Measurements from ENCODE around the gene ZBTB8B. TPM values are rescaled to one million over a fixed set of nuclear protein-coding genes. Genes with fewer than 3 reads are reported as not detected.
"Not testable (repeated sequence)": the region's sequence is repeated elsewhere in the genome, so short reads cannot be mapped to it uniquely, and the experiment has no call there.

ZBTB8B gene
- total and polyA plus RNA-seq, 4 donors, result under 0.01 to 0.09 (median 0.03) TPM

DNA sequence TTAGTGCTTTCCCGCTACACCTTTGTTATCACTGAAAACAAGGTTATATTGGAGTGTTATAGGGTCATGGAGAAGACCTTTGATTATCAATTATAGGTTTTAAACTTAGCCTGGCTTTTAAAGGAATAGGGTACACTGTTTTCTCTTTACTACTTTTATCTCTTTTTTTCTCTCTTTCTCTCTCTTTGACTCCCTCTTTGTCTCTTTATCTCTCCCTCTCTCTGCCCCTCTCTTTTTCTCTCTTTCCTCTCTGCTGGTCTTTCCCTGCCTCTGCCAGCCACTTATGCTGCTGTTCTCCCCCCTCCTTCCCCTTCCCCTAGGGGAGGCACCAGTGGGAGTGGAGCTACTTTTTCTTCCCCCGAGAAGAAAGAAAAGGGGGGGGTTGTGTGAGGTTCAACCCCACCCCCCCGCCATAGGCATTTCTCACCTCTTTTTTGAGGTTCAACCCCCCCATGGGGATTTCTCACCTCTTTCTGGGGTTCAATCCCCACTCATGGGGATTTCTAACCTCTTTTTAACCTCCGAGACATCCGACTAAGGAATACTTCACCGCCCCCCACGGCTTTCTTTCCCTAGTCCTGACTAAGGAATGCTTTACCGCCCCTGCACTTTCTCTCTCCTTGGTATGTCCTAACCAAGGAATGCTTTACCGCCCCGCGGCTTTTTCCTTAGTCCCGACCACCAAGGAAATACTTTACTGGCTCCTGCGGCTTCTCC, 17.2 kb upstream of the ZBTB8B start:
- Histone ChIP-seq H3K27ac (ENCODE audit: low read depth in 1 of 2, low read length in 1 of 2) (no peak overlapping the region), H3K36me3 (ENCODE audit: control insufficient read depth in 4 of 4, insufficient read depth in 4 of 4, low read length in 4 of 4) (no peaks in the 10 kb centered on the region), H3K9me3 (ENCODE audit: control insufficient read depth in 4 of 4, insufficient read depth in 3 of 4, low read length in 3 of 4) (peaks cover 0 to 5% (median 2%) of the 10 kb centered on the region in 4 donors), H3K9ac (ENCODE audit: insufficient read depth in 1 of 2, low read length in 2 of 2) (no peak overlapping the region), H3K4me1 (ENCODE audit: control insufficient read depth in 5 of 5, insufficient read depth in 5 of 5, low read length in 5 of 5) (no peaks in the 10 kb centered on the region), H3K27me3 (ENCODE audit: control insufficient read depth in 3 of 3, insufficient read depth in 3 of 3, low read length in 2 of 3) (no peaks in the 10 kb centered on the region), H3K4me3 (no peak overlapping the region)
- WGBS, 2 donors, result 30 to 42% methylated on average over 13 of the region's 13 CpGs
- ATAC-seq (ENCODE audit: insufficient read depth, low FRiP score), result no peak
- peak; percentile 21 to 48 (median 42) for DNase-seq
- TF ChIP-seq, protein P1, sequence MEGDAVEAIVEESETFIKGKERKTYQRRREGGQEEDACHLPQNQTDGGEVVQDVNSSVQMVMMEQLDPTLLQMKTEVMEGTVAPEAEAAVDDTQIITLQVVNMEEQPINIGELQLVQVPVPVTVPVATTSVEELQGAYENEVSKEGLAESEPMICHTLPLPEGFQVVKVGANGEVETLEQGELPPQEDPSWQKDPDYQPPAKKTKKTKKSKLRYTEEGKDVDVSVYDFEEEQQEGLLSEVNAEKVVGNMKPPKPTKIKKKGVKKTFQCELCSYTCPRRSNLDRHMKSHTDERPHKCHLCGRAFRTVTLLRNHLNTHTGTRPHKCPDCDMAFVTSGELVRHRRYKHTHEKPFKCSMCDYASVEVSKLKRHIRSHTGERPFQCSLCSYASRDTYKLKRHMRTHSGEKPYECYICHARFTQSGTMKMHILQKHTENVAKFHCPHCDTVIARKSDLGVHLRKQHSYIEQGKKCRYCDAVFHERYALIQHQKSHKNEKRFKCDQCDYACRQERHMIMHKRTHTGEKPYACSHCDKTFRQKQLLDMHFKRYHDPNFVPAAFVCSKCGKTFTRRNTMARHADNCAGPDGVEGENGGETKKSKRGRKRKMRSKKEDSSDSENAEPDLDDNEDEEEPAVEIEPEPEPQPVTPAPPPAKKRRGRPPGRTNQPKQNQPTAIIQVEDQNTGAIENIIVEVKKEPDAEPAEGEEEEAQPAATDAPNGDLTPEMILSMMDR (IDR thresholded peaks at IDR 0.05; ENCODE audit: control extremely low read depth, extremely low read depth), result no peak

DNA sequence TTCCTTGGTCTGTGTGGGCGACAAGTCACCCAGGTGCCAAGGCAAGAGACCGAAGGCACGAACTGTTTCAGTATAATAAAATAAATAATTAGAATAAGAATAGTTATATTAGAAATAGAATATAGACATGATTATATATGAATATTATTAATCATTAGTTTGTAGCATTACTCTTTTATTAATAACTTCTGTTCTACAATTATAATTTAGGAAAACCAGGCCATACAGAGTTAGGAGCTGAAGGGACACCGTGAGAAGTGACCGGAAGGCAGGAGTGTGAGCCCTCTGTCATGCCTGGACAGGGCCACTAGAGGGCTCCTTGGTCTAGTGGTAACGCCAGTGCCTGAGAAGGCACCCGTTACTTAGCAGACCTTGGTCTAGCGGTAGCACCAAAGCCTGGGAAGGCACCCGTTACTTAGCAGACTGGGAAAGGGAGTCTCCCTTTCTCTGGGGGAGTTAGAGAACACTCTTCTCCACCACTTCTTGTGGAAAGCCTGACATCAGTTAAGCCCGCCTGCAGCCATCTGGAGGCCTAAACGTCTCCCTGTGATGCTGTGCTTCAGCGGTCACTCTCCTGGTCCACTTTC, 16.6 kb upstream of the ZBTB8B start:
- ATAC-seq (ENCODE audit: insufficient read depth, low FRiP score); H3K27ac ChIP-seq (ENCODE audit: low read depth in 1 of 2, low read length in 1 of 2); H3K9me3 ChIP-seq (ENCODE audit: control insufficient read depth in 4 of 4, insufficient read depth in 3 of 4, low read length in 3 of 4); H3K27me3 ChIP-seq (ENCODE audit: control insufficient read depth in 3 of 3, insufficient read depth in 3 of 3, low read length in 2 of 3); H3K4me1 ChIP-seq (ENCODE audit: control insufficient read depth in 5 of 5, insufficient read depth in 5 of 5, low read length in 5 of 5); H3K36me3 ChIP-seq (ENCODE audit: control insufficient read depth in 4 of 4, insufficient read depth in 4 of 4, low read length in 4 of 4); H3K4me3 ChIP-seq; H3K9ac ChIP-seq (ENCODE audit: insufficient read depth in 1 of 2, low read length in 2 of 2): not testable (repeated sequence)
- TF ChIP-seq, protein P1 (IDR thresholded peaks at IDR 0.05; ENCODE audit: control extremely low read depth, extremely low read depth), result peak; percentile 58
- peak; percentile 66 to 75 (median 67) for DNase-seq
- WGBS, 2 donors, result 39 to 49% methylated on average over 12 of the region's 12 CpGs

DNA sequence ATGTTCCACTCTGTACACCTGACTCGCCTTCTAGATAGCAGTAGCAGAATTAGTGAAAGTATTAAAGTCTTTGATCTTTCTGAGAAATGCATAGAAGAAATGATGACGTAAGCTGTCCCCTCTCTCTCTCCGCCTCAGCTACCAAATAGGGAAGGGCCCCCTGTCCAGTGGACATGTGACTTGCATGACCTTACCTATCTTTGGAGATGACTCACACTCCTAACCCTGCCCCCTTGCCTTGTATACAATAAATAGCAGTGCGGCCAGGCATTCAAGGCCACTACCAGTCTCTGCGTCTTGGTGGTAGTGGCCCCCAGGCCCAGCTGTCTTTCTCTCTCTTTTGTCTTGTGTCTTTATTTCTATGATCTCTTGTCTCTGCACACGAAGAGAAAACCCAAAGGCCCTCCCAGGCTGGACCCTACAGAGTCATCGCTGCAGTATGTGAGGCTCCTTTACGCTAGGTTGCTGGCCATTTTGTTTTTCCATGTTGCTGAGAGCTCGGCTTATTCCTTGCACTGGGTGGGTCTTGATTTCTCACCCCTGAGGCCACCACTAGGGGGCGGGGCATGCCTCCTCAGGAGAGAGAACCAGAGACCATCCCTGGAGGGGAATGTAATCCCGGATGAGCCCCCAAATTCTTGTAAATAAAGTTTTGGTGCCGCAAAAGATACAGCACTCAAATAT, 16.0 kb upstream of the ZBTB8B start:
- H3K27ac ChIP-seq (ENCODE audit: low read depth in 1 of 2, low read length in 1 of 2), result no peak overlapping the region
- H3K27me3 ChIP-seq (ENCODE audit: control insufficient read depth in 3 of 3, insufficient read depth in 3 of 3, low read length in 2 of 3), result no peaks in the 10 kb centered on the region
- no peaks in the 10 kb centered on the region for H3K4me1 ChIP-seq (ENCODE audit: control insufficient read depth in 5 of 5, insufficient read depth in 5 of 5, low read length in 5 of 5)
- TF ChIP-seq, protein P1 (IDR thresholded peaks at IDR 0.05; ENCODE audit: control extremely low read depth, extremely low read depth), result no peak
- DNase-seq (no peak), ATAC-seq (ENCODE audit: insufficient read depth, low FRiP score) (no peak)
- H3K36me3 ChIP-seq (ENCODE audit: control insufficient read depth in 4 of 4, insufficient read depth in 4 of 4, low read length in 4 of 4), result no peaks in the 10 kb centered on the region
- no peak overlapping the region for H3K4me3 ChIP-seq
- H3K9me3 ChIP-seq (ENCODE audit: control insufficient read depth in 4 of 4, insufficient read depth in 3 of 4, low read length in 3 of 4), result peaks cover 0 to 5% (median 2%) of the 10 kb centered on the region in 4 donors
- H3K9ac ChIP-seq (ENCODE audit: insufficient read depth in 1 of 2, low read length in 2 of 2), result no peak overlapping the region
- WGBS, 2 donors, result 86% methylated on average over 12 of the region's 12 CpGs

DNA sequence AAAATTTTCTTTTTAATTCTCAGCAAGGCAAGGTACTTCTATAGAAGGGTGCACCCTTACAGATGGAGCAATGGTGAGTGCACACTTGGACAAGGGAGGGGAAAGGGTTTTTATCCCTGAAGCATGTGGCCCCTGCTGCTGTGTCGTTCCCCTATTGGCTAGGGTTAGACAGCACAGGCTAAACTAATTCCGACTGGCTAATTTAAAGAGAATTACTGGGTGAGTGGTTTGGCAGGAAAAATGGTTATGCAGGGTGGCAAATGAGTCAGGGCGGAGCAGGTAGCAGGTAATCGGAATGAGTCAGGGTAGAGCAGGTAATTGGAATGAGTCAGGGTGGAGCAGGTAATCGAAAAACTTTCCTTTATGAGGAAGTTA, 15.4 kb upstream of the ZBTB8B start:
- H3K9me3 ChIP-seq (ENCODE audit: control insufficient read depth in 4 of 4, insufficient read depth in 3 of 4, low read length in 3 of 4); ATAC-seq (ENCODE audit: insufficient read depth, low FRiP score); H3K36me3 ChIP-seq (ENCODE audit: control insufficient read depth in 4 of 4, insufficient read depth in 4 of 4, low read length in 4 of 4); DNase-seq; H3K4me1 ChIP-seq (ENCODE audit: control insufficient read depth in 5 of 5, insufficient read depth in 5 of 5, low read length in 5 of 5); H3K4me3 ChIP-seq; H3K27me3 ChIP-seq (ENCODE audit: control insufficient read depth in 3 of 3, insufficient read depth in 3 of 3, low read length in 2 of 3); H3K27ac ChIP-seq (ENCODE audit: low read depth in 1 of 2, low read length in 1 of 2); H3K9ac ChIP-seq (ENCODE audit: insufficient read depth in 1 of 2, low read length in 2 of 2): not testable (repeated sequence)
- 95 to 99% methylated on average over 5 of the region's 5 CpGs for WGBS, 2 donors

Data from lung (tissue), 12 donors.